Breast epithelium (tissue), 4 donors: ENCODE measurements around the gene HMGXB3. TPM values are rescaled to one million over a fixed set of nuclear protein-coding genes. Genes with fewer than 3 reads are reported as not detected.

Experiments
- DNase-seq, 2 donors: peaks; one replicate each; pipeline ENCODE4 v3.0.0-alpha.2; 2019; ENCODE audit warnings: low spot score in 2 of 2
- H3K27ac ChIP-seq, 2 donors: fragments of 200-600 bp; sonication (generic) in 1 of 2; one replicate each; pipeline ENCODE4 v1.5.1; 2016 to 2019; ENCODE audit warnings: mild to moderate bottlenecking in 1 of 2
- H3K27me3 ChIP-seq, 2 donors: fragments of 200-600 bp; sonication (generic) in 1 of 2; one replicate each; pipeline versions ENCODE4 v1.5.1 to v1.6.0; 2017 to 2019; ENCODE audit warnings: control low read depth in 1 of 2, mild to moderate bottlenecking in 1 of 2
- H3K36me3 ChIP-seq: fragments of 200-600 bp; one replicate; pipeline ENCODE4 v1.5.1; 2019
- H3K4me1 ChIP-seq, 2 donors: fragments of 200-600 bp; sonication (generic); one replicate each; pipeline ENCODE4 v1.5.1; 2016 to 2019; ENCODE audit warnings: control low read depth in 1 of 2
- H3K4me3 ChIP-seq, 3 donors: fragments of 200-600 bp; sonication (generic); 1 replicate in 2 of 3; 2 replicates in 1 of 3; pipeline ENCODE4 v1.5.1; 2016 to 2019; ENCODE audit warnings: mild to moderate bottlenecking in 3 of 3, moderate library complexity in 2 of 3
- H3K9me3 ChIP-seq, 2 donors: fragments of 200-600 bp; sonication (generic) in 1 of 2; one replicate each; pipeline ENCODE4 v1.5.1; 2016 to 2019; ENCODE audit warnings: control low read depth in 1 of 2
- POLR2A ChIP-seq: fragments of 450-650 bp; IDR thresholded peaks from one replicate; pipeline ENCODE4 v1.6.1; 2016; ENCODE audit warnings: antibody characterized with exemption, mild to moderate bottlenecking, moderate library complexity
- POLR2AphosphoS5 ChIP-seq, 3 donors: sonication (generic); formaldehyde crosslinking; IDR thresholded peaks; one replicate each; pipeline ENCODE4 v1.6.1; 2017; ENCODE audit warnings: antibody characterized with exemption in 3 of 3
- intact Hi-C: fragments of 100-400 bp; cut with DNase I; formaldehyde crosslinking; loops from one replicate; pipeline ENCODE4 v1.15.1; 2023; ENCODE audit warnings: low total_unique reads
- total RNA-seq, 3 donors: library from RNA; depleted of rRNA; stranded (reverse); fragments of >200 nt; gene quantifications; one replicate each; pipeline ENCODE4 v1.1.0, GENCODE V29; 2016
- TF ChIP-seq, protein P1 (sequence below), 3 donors: fragments of 450-650 bp; IDR thresholded peaks; one replicate each; pipeline ENCODE4 v1.5.1; 2016 to 2017; ENCODE audit warnings: antibody characterized with exemption in 3 of 3, mild to moderate bottlenecking in 3 of 3, moderate library complexity in 3 of 3

The HMGXB3 gene
- 10 to 100 TPM; 35.2 to 80.9 (median 57.7) TPM for total RNA-seq

DNA sequence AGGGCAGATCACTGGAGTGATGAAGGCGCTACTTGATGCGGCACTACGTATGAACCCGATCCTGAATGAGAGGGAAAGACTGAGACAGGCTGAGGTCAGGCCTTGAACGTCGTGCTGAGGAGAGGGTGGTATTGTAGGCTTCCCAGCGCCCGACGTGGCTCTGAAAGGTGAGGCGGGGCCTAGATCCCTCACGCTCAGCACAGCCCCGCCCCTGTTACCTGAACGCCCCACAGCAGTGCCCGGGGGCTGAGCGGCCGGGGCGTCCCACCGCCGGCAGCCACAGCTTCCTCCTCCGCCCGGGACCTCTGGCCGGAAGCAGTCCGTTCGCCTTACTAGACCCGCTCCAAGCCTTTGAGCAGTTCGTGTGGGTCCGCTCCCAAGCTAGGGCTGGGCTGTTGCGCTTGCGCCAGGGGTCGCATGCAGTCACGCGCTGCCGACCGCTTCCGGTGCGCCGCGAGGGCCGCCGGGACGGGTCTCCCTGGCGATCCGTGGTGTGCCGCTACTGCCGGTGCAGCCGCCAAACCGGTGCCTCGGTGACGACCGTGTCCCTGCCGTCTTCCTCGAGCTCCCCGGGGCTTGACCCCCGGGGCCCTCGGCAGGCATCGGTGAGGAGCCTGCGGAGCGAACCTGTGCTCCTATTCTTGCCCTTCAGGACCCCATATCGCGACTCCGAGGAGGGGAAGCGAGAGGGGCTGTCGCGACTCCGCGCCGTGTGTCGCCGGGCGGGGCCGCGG, at the start of gene HMGXB3, which contains the start of gene TIGD6:
Gene HMGXB3 (plus strand): TSS at position 484 of the 734 bp plus-strand sequence. CDS start 4,114 bp downstream, outside the sequence.
Gene TIGD6 (minus strand): TSS at position 399 of the 734 bp plus-strand sequence. CDS start 4,306 bp downstream, outside the sequence.
- TF ChIP-seq POLR2A = peak; percentile 38
- TF ChIP-seq, protein P1, sequence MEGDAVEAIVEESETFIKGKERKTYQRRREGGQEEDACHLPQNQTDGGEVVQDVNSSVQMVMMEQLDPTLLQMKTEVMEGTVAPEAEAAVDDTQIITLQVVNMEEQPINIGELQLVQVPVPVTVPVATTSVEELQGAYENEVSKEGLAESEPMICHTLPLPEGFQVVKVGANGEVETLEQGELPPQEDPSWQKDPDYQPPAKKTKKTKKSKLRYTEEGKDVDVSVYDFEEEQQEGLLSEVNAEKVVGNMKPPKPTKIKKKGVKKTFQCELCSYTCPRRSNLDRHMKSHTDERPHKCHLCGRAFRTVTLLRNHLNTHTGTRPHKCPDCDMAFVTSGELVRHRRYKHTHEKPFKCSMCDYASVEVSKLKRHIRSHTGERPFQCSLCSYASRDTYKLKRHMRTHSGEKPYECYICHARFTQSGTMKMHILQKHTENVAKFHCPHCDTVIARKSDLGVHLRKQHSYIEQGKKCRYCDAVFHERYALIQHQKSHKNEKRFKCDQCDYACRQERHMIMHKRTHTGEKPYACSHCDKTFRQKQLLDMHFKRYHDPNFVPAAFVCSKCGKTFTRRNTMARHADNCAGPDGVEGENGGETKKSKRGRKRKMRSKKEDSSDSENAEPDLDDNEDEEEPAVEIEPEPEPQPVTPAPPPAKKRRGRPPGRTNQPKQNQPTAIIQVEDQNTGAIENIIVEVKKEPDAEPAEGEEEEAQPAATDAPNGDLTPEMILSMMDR (IDR thresholded peaks at IDR 0.05) = peak in 1 of 3 donors; percentile 16
- TF ChIP-seq POLR2AphosphoS5 (IDR thresholded peaks at IDR 0.05) = peak; percentile 79 to 94 (median 89)
- H3K27me3 ChIP-seq = no peaks in the 10 kb centered on the region
- H3K27ac ChIP-seq = peak within 1 kb of the TSS; percentile 94 to 97
- peak; percentile 89 for DNase-seq
- intact Hi-C loops = no loop called here
- H3K4me1 ChIP-seq = peaks cover 2 to 9% of the 10 kb centered on the region in 2 donors
- no peaks in the 10 kb centered on the region for H3K9me3 ChIP-seq
- H3K36me3 ChIP-seq = no peaks in the 10 kb centered on the region
- peak within 1 kb of the TSS; percentile 86 to 90 (median 88) for H3K4me3 ChIP-seq

GRCh38 chr5:149951138-149951749, 49.3 kb upstream of the HMGXB3 start:
- no peaks in the 10 kb centered on the region for H3K36me3 ChIP-seq
- intact Hi-C loops = no loop called here

GRCh38 chr5:149953436-149954121, 47.0 kb upstream of the HMGXB3 start:
- no peaks in the 10 kb centered on the region for H3K9me3 ChIP-seq
- no peaks in the 10 kb centered on the region for H3K4me1 ChIP-seq
- H3K4me3 ChIP-seq = no peak overlapping the region
- H3K27me3 ChIP-seq = no peaks in the 10 kb centered on the region
- no peaks in the 10 kb centered on the region for H3K36me3 ChIP-seq
- TF ChIP-seq POLR2AphosphoS5 (IDR thresholded peaks at IDR 0.05) (no peak), POLR2A (no peak)
- TF ChIP-seq, protein P1 (IDR thresholded peaks at IDR 0.05) = no peak
- H3K27ac ChIP-seq = peak overlapping the region in 1 of 2 donors; percentile 56
- no peak for DNase-seq
- intact Hi-C loops = no loop called here

More at GRCh38 chr5:149951138-149951749, 49.3 kb upstream of the HMGXB3 start:
- Histone ChIP-seq H3K27ac (no peak overlapping the region), H3K9me3 (no peaks in the 10 kb centered on the region), H3K4me1 (no peaks in the 10 kb centered on the region), H3K27me3 (no peaks in the 10 kb centered on the region), H3K4me3 (no peak overlapping the region)
- TF ChIP-seq, protein P1 (IDR thresholded peaks at IDR 0.05) = no peak
- TF ChIP-seq POLR2AphosphoS5 (IDR thresholded peaks at IDR 0.05) = no peak
- TF ChIP-seq POLR2A = no peak
- no peak for DNase-seq

DNA sequence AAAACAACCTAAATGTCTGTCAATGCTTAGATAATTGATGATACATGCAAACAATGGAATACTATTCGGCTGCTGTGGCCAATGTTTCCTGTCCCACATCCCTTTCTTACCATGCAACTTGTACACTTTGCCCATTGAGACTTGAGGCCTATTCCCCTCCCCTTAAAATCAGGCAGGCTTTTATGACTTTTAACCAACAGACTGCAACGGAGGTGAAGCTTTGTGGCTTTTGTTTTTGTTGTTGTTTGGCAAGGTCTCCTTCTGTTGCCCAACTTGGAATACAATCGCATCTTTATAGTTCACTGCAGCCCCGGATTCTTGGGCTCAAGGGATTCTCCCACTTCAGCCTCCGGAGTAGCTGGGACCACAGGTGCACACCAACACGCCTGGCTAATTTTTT, 45.7 kb upstream of the HMGXB3 start:
- DNase-seq = no peak
- peak overlapping the region in 1 of 2 donors; percentile 35 for H3K27ac ChIP-seq
- intact Hi-C loops = no loop called here
- H3K4me1 ChIP-seq = peaks cover 0 to 5% of the 10 kb centered on the region in 2 donors
- TF ChIP-seq POLR2AphosphoS5 (IDR thresholded peaks at IDR 0.05) = no peak
- TF ChIP-seq, protein P1 (IDR thresholded peaks at IDR 0.05) = no peak
- TF ChIP-seq POLR2A = no peak
- H3K36me3 ChIP-seq = no peaks in the 10 kb centered on the region
- H3K9me3 ChIP-seq = no peaks in the 10 kb centered on the region
- H3K4me3 ChIP-seq = no peak overlapping the region
- H3K27me3 ChIP-seq = no peaks in the 10 kb centered on the region
